Karpas-422 (cell line): Measurements from ENCODE around the gene COX6A1. TPM values are rescaled to one million over a fixed set of nuclear protein-coding genes. Genes with fewer than 3 reads are reported as not detected.

Experiments used
- DNase-seq: peaks from one replicate; pipeline ENCODE4 v3.0.0-alpha.2; 2015
- H2AFZ ChIP-seq: fragments of 200-600 bp; sonication (generic); 2 replicates; pipeline ENCODE4 v1.6.1; 2014; ENCODE audit warnings: antibody characterized with exemption, low read length, mixed read lengths
- H3K27ac ChIP-seq: fragments of 200-600 bp; sonication (generic); 2 replicates; pipeline ENCODE4 v1.5.1; 2014; ENCODE audit warnings: mild to moderate bottlenecking, low read length, moderate library complexity
- H3K27me3 ChIP-seq: fragments of 200-600 bp; sonication (generic); 2 replicates; pipeline ENCODE4 v1.6.1; 2014; ENCODE audit warnings: low read length, mixed read lengths
- H3K36me3 ChIP-seq: fragments of 200-600 bp; sonication (generic); 2 replicates; pipeline ENCODE4 v1.6.1; 2014; ENCODE audit warnings: low read length, mixed read lengths; ENCODE audit not compliant: insufficient read depth
- H3K4me1 ChIP-seq: fragments of 200-600 bp; sonication (generic); 2 replicates; pipeline ENCODE4 v1.6.1; 2014; ENCODE audit warnings: mild to moderate bottlenecking, low read length, mixed read lengths
- H3K4me2 ChIP-seq: fragments of 200-600 bp; sonication (generic); 2 replicates; pipeline ENCODE4 v1.6.1; 2014; ENCODE audit warnings: low read length, low read depth, mild to moderate bottlenecking; ENCODE audit not compliant: poor library complexity, severe bottlenecking
- H3K4me3 ChIP-seq: fragments of 200-600 bp; sonication (generic); 2 replicates; pipeline ENCODE4 v1.5.1; 2014; ENCODE audit warnings: mild to moderate bottlenecking, antibody characterized with exemption, low read length, mixed read lengths
- H3K79me2 ChIP-seq: fragments of 200-600 bp; sonication (generic); 2 replicates; pipeline ENCODE4 v1.6.1; 2014; ENCODE audit warnings: mild to moderate bottlenecking, low read length, mixed read lengths
- H3K9ac ChIP-seq: fragments of 200-600 bp; sonication (generic); 2 replicates; pipeline ENCODE4 v1.6.0; 2014; ENCODE audit warnings: low read length
- H3K9me2 ChIP-seq: fragments of 200-600 bp; sonication (generic), shearing (Covaris generic); replicated peaks from 2 replicates; pipeline ENCODE4 v1.6.0; 2014; ENCODE audit warnings: mild to moderate bottlenecking, low read length, moderate library complexity; ENCODE audit not compliant: insufficient read depth
- H3K9me3 ChIP-seq: fragments of 300-700, 200-600 bp; sonication (generic); 2 replicates; pipeline ENCODE4 v1.6.1; 2014; ENCODE audit warnings: low read length, mixed read lengths
- H4K20me1 ChIP-seq: fragments of 200-600 bp; sonication (generic); 2 replicates; pipeline ENCODE4 v1.6.1; 2014; ENCODE audit warnings: mild to moderate bottlenecking, antibody characterized with exemption, low read length, low read depth; ENCODE audit not compliant: insufficient read depth
- total RNA-seq: library from RNA; depleted of rRNA; stranded (reverse); fragments of >200 nt; shearing (Covaris generic); gene quantifications from 2 replicates; pipeline ENCODE4 v1.2.3, GENCODE V29; 2014; ENCODE audit warnings: low replicate concordance

Gene COX6A1
- total RNA-seq, 1 experiment from 2014 or later: 542 TPM

DNA sequence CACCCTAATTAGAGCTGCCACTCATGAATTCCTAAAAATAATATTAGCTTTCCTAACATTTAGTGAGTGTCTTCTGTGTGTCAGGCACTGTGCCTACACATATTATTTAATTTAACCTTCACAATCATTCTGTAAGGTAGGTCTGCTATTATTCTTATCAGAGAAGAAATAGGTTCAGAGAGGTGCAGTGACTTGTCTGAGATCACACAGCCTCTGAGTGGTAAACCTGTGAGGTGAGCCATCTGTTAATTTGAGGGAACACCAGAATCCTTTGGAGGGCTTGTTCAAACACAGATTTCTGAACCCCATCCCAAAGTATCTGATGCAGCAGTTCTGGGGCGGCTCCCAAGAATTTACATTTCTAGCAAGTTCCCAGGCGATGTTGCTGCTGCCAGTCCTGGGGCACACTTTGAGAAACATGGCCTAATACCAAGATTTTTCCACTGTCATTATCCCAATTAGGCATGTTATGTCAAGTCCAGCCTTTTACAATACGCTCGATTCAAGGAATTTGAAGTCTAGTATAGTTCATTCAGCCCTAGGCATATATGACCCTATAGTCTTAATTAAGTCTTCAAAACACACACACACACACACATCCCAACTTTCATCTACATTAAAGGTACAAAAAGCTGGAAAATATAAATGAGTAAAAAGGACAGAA lies 19.9 kb upstream of the COX6A1 start:
- Histone ChIP-seq H3K4me3 (no peak overlapping the region), H3K4me2 (no peak overlapping the region), H3K27me3 (no peaks in the 10 kb centered on the region), H3K27ac (no peak overlapping the region), H4K20me1 (no peaks in the 10 kb centered on the region), H3K4me1 (no peaks in the 10 kb centered on the region), H3K79me2 (no peaks in the 10 kb centered on the region), H3K9ac (no peak overlapping the region), H3K36me3 (no peaks in the 10 kb centered on the region), H2AFZ (no peak overlapping the region), H3K9me2 (no peaks in the 10 kb centered on the region), H3K9me3 (no peaks in the 10 kb centered on the region)
- DNase-seq: no peak

- no peak for DNase-seq
- Histone ChIP-seq H3K4me3 (no peak overlapping the region), H3K9ac (no peak overlapping the region), H2AFZ (no peak overlapping the region), H3K9me2 (no peaks in the 10 kb centered on the region), H3K27me3 (no peaks in the 10 kb centered on the region), H3K4me1 (no peaks in the 10 kb centered on the region), H3K27ac (no peak overlapping the region), H3K36me3 (no peaks in the 10 kb centered on the region), H3K9me3 (no peaks in the 10 kb centered on the region), H3K79me2 (no peaks in the 10 kb centered on the region), H3K4me2 (no peak overlapping the region), H4K20me1 (no peaks in the 10 kb centered on the region)
Measured at GRCh38 chr12:120421701-120422100, 16.2 kb upstream of the COX6A1 start.

- no peaks in the 10 kb centered on the region for H3K27me3 ChIP-seq
- no peak overlapping the region for H3K4me3 ChIP-seq
- H2AFZ ChIP-seq: no peak overlapping the region
- H3K9ac ChIP-seq: no peak overlapping the region
- H3K79me2 ChIP-seq: no peaks in the 10 kb centered on the region
- no peaks in the 10 kb centered on the region for H3K9me3 ChIP-seq
- no peaks in the 10 kb centered on the region for H3K36me3 ChIP-seq
- no peak for DNase-seq
- H3K27ac ChIP-seq: no peak overlapping the region
- no peaks in the 10 kb centered on the region for H3K4me1 ChIP-seq
- no peaks in the 10 kb centered on the region for H4K20me1 ChIP-seq
- H3K4me2 ChIP-seq: no peak overlapping the region
- H3K9me2 ChIP-seq: no peaks in the 10 kb centered on the region
Measured at GRCh38 chr12:120422892-120423456, 14.9 kb upstream of the COX6A1 start.

DNA sequence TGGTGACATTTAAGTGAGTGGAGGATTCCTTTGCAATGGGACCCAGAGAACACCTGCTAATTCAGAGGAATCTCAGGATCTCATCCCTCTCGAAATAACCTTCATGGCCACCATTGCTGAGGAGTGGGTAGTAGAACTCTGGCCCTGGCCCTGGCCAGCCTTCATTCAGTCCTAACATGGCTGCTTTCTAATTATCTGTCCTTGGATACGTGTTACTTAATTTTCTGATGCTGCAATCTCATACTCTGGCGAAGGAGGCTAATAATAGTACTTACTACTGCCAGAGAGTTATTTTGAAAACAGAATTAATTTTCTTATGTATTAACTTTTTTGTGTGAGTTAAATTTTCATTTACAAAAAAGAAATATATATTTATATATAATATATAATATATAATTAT lies 12.1 kb upstream of the COX6A1 start:
- H3K4me2 ChIP-seq: no peak overlapping the region
- no peak overlapping the region for H2AFZ ChIP-seq
- H3K36me3 ChIP-seq: no peaks in the 10 kb centered on the region
- no peak overlapping the region for H3K4me3 ChIP-seq
- H3K9me2 ChIP-seq: no peaks in the 10 kb centered on the region
- no peak for DNase-seq
- no peaks in the 10 kb centered on the region for H3K79me2 ChIP-seq
- H3K27ac ChIP-seq: no peak overlapping the region
- H3K9me3 ChIP-seq: no peaks in the 10 kb centered on the region
- H3K4me1 ChIP-seq: no peaks in the 10 kb centered on the region
- H3K9ac ChIP-seq: no peak overlapping the region
- H3K27me3 ChIP-seq: no peaks in the 10 kb centered on the region
- no peaks in the 10 kb centered on the region for H4K20me1 ChIP-seq

DNA sequence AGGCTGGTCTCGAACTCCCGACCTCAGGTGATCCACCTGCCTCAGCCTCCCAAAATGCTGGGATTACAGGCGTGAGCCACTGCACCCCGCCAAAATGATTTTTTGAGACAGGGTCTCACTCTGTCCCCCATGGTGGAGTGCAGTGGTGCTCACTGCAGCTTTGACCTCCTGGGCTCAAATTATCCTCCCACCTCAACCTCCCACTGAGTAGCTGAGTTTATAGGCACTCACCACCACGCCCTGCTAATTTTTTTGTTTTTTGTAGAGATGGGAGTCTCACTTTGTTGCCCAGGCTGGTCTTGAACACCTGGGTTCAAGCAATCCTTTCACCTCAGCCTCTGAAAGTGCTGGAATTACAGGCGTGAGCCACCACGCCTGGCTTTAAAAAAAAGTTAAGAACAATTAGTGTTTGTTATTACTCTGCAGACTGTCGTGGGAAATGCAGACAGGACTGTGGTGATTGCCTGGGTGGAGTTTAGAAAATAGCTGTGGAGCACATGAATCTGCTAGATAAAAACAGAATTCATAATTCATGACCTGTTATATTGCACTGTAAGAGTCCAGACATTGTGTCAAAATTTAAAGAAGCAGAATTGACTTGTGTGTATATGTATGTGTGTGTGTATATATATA lies 9.2 kb upstream of the COX6A1 start:
- Histone ChIP-seq H3K27ac (no peak overlapping the region), H2AFZ (no peak overlapping the region), H3K4me3 (no peak overlapping the region), H3K9me2 (no peaks in the 10 kb centered on the region), H3K79me2 (no peaks in the 10 kb centered on the region), H3K9me3 (no peaks in the 10 kb centered on the region), H3K4me1 (peaks cover 6% of the 10 kb centered on the region), H4K20me1 (no peaks in the 10 kb centered on the region), H3K9ac (no peak overlapping the region), H3K4me2 (no peak overlapping the region), H3K27me3 (no peaks in the 10 kb centered on the region), H3K36me3 (no peaks in the 10 kb centered on the region)
- no peak for DNase-seq

DNA sequence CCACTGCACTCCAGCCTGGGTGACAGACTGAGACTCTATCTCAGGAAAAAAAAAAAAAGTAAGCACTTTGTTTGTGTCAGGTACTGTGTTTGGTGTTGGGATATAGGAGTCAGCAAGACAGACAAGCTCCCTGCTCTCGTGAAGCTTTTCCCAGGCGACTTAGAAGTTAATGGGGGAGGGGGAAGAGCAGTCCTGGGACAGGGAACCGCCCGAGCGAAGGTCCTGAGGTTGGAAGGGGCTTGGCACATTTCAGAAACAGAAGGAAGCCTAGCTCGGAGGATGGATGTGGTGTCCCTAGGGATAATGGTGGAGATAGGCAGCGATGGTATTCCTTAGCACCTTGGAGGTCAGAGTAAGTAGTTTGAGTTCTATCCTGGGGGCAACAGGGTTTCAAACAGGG lies 8.5 kb upstream of the COX6A1 start:
- Histone ChIP-seq H3K9ac (no peak overlapping the region), H3K9me3 (no peaks in the 10 kb centered on the region), H3K4me2 (no peak overlapping the region), H3K9me2 (no peaks in the 10 kb centered on the region), H3K79me2 (no peaks in the 10 kb centered on the region), H3K27me3 (no peaks in the 10 kb centered on the region), H3K4me1 (peaks cover 6% of the 10 kb centered on the region), H3K4me3 (no peak overlapping the region), H3K36me3 (no peaks in the 10 kb centered on the region), H2AFZ (no peak overlapping the region), H3K27ac (no peak overlapping the region), H4K20me1 (no peaks in the 10 kb centered on the region)
- DNase-seq: no peak

- H3K9me2 ChIP-seq: no peaks in the 10 kb centered on the region
- no peaks in the 10 kb centered on the region for H3K27me3 ChIP-seq
- H3K79me2 ChIP-seq: peaks cover under 1% of the 10 kb centered on the region
- H2AFZ ChIP-seq: peak overlapping the region; percentile 67; the same call in 1 of the 2 replicates
- no peak overlapping the region for H3K4me2 ChIP-seq
- no peak overlapping the region for H3K9ac ChIP-seq
- H4K20me1 ChIP-seq: no peaks in the 10 kb centered on the region
- H3K27ac ChIP-seq: no peak overlapping the region
- no peaks in the 10 kb centered on the region for H3K36me3 ChIP-seq
- H3K4me1 ChIP-seq: peaks cover 11% of the 10 kb centered on the region
- no peaks in the 10 kb centered on the region for H3K9me3 ChIP-seq
- H3K4me3 ChIP-seq: no peak overlapping the region
- no peak for DNase-seq
Measured at GRCh38 chr12:120432772-120433525, 5.0 kb upstream of the COX6A1 start.
